B cell (primary cell): ENCODE measurements around the gene SEMA4G. TPM values are rescaled to one million over a fixed set of nuclear protein-coding genes. Genes with fewer than 3 reads are reported as not detected.

Experiments used
- ATAC-seq: fragments of 200-7000 bp; cut with Tn5 transposase; one replicate; pipeline ENCODE4 v1.10.0; 2021; ENCODE audit warnings: low read depth, mild to moderate bottlenecking, moderate number of reproducible peaks, moderate library complexity
- CTCF ChIA-PET: fragments of 350-600 bp; sonication (Branson Sonifier 250); formaldehyde crosslinking; loops from one replicate; lab custom pipeline; 2021; ENCODE audit warnings: antibody characterized with exemption, inconsistent platforms; lab: Charles Lee
- POLR2A ChIA-PET: fragments of 350-600 bp; sonication (Branson Sonifier 250); formaldehyde crosslinking; loops from one replicate; lab custom pipeline; 2021; ENCODE audit warnings: antibody characterized with exemption; lab: Charles Lee
- DNase-seq: peaks from one replicate; pipeline ENCODE4 v3.0.0; 2013
- H2AFZ ChIP-seq: 2 replicates; pipeline ENCODE4 v1.6.1; 2012; ENCODE audit warnings: mild to moderate bottlenecking, low read depth, low read length; ENCODE audit not compliant: insufficient read depth, poor library complexity, severe bottlenecking
- H3K27ac ChIP-seq, 2 donors: 1 replicate in 1 of 2; 2 replicates in 1 of 2; pipeline ENCODE4 v1.5.1; 2012 to 2013; ENCODE audit warnings: low read length in 2 of 2, mild to moderate bottlenecking in 2 of 2, moderate library complexity in 1 of 2
- H3K27me3 ChIP-seq, 4 experiments: fragments of 200-600 bp in 1 of 4; sonication (generic) in 1 of 4; replicated peaks in 1 of 4; 1 replicate in 2 of 4; 2 replicates in 2 of 4; pipeline versions ENCODE4 v1.6.1 to v1.7.0; 2013 to 2016; ENCODE audit warnings: low read length in 3 of 4, mild to moderate bottlenecking in 2 of 4, mixed read lengths in 1 of 4, moderate library complexity in 1 of 4; ENCODE audit not compliant: insufficient read depth in 4 of 4, control insufficient read depth in 3 of 4; ENCODE audit errors: control extremely low read depth in 1 of 4
- H3K36me3 ChIP-seq, 2 experiments: replicated peaks in 1 of 2; 1 replicate in 1 of 2; 2 replicates in 1 of 2; pipeline versions ENCODE4 v1.6.1 to v1.7.1; 2013; ENCODE audit warnings: low read length in 1 of 2; ENCODE audit not compliant: insufficient read depth in 2 of 2, control insufficient read depth in 1 of 2; ENCODE audit errors: control extremely low read depth in 1 of 2, extremely low read depth in 1 of 2
- H3K4me1 ChIP-seq, 2 donors: fragments of 200-600 bp in 1 of 2; sonication (generic) in 1 of 2; 1 replicate in 1 of 2; 2 replicates in 1 of 2; pipeline versions ENCODE4 v1.5.1 to v1.6.1; 2013 to 2017; ENCODE audit warnings: low read length in 2 of 2; ENCODE audit not compliant: control insufficient read depth in 2 of 2, insufficient read depth in 2 of 2
- H3K4me2 ChIP-seq: replicated peaks from 2 replicates; pipeline ENCODE3; 2012; ENCODE audit warnings: mild to moderate bottlenecking, low read depth, low read length; ENCODE audit not compliant: poor library complexity, severe bottlenecking
- H3K4me3 ChIP-seq, 5 experiments: fragments of 200-600 bp in 1 of 5; sonication (generic) in 1 of 5; 1 replicate in 3 of 5; 2 replicates in 2 of 5; pipeline versions ENCODE4 v1.5.1 to v1.7.0; 2011 to 2016; ENCODE audit warnings: low read length in 4 of 5, mild to moderate bottlenecking in 4 of 5, low read depth in 2 of 5, control low read depth in 1 of 5, moderate library complexity in 1 of 5; ENCODE audit not compliant: insufficient read depth in 1 of 5; ENCODE audit errors: control extremely low read depth in 1 of 5, extremely low read depth in 1 of 5
- H3K79me2 ChIP-seq: fragments of 200-600 bp; sonication (generic); one replicate; pipeline ENCODE4 v1.6.0; 2016; ENCODE audit warnings: low read length; ENCODE audit not compliant: control insufficient read depth, insufficient read depth
- H3K9ac ChIP-seq: fragments of 200-600 bp; sonication (generic); 2 replicates; pipeline ENCODE4 v1.6.1; 2017; ENCODE audit warnings: mild to moderate bottlenecking, low read length, moderate library complexity
- H3K9me3 ChIP-seq, 3 donors: one replicate each; pipeline versions ENCODE4 v1.6.1 to v1.7.1; 2013; ENCODE audit warnings: low read length in 2 of 3; ENCODE audit not compliant: control insufficient read depth in 2 of 3, insufficient read depth in 1 of 3; ENCODE audit errors: control extremely low read depth in 1 of 3
- H4K20me1 ChIP-seq: 2 replicates; pipeline ENCODE4 v1.6.0; 2012; ENCODE audit warnings: mild to moderate bottlenecking, low read length; ENCODE audit not compliant: insufficient read depth, control insufficient read depth, poor library complexity, severe bottlenecking
- H3K27ac Mint-ChIP-seq: one replicate; pipeline ENCODE4 v1.8.0; 2021; ENCODE audit warnings: mixed read lengths
- H3K27me3 Mint-ChIP-seq: one replicate; pipeline ENCODE4 v1.8.0; 2021; ENCODE audit warnings: mixed read lengths
- H3K4me1 Mint-ChIP-seq: one replicate; pipeline ENCODE4 v1.8.0; 2021; ENCODE audit warnings: mixed read lengths
- H3K4me3 Mint-ChIP-seq: one replicate; pipeline ENCODE4 v1.8.0; 2021; ENCODE audit warnings: mixed read lengths
- H3K9me3 Mint-ChIP-seq: one replicate; pipeline ENCODE4 v1.8.0; 2022; ENCODE audit warnings: mixed read lengths; ENCODE audit not compliant: insufficient read depth
- EZH2 ChIP-seq: IDR thresholded peaks from 2 replicates; pipeline ENCODE4 v1.6.1; 2012; ENCODE audit warnings: borderline replicate concordance, low read depth, mild to moderate bottlenecking, moderate library complexity, low read length; ENCODE audit not compliant: insufficient read depth, poor library complexity, severe bottlenecking
- whole genome bisulfite sequencing: methylation state at CpG from one replicate; pipeline ENCODE4 v1.1.5; 2013; ENCODE audit warnings: missing lambda C conversion rate; ENCODE audit not compliant: insufficient coverage; 5-methylcytosine and 5-hydroxymethylcytosine counted together
- intact Hi-C: fragments of 100-400 bp; cut with micrococcal nuclease; formaldehyde crosslinking; loops from one replicate; pipeline ENCODE4 v1.10.0; 2022
- polyA plus RNA-seq: library from polyadenylated mRNA; depleted of rRNA; stranded (reverse); fragments of >200 nt; gene quantifications from 2 replicates; pipeline ENCODE4 v1.2.3, GENCODE V29; 2012
- total RNA-seq, 2 donors: library from RNA; stranded (reverse); fragments of 120-200 nt in 1 of 2; gene quantifications; 1 replicate in 1 of 2; 2 replicates in 1 of 2; pipeline versions ENCODE4 v1.2.3 to v1.2.4, GENCODE V29; 2013 to 2022
- TF ChIP-seq, protein P1 (sequence below): fragments of 200-600 bp; IDR thresholded peaks from one replicate; pipeline ENCODE4 v1.8.0; 2022; ENCODE audit warnings: antibody characterized with exemption, mild to moderate bottlenecking

Gene SEMA4G
- total and polyA plus RNA-seq, 2 donors (not counting 1 experiment from before 2014, with no cell fraction given), result 0.84 to 0.96 TPM

DNA sequence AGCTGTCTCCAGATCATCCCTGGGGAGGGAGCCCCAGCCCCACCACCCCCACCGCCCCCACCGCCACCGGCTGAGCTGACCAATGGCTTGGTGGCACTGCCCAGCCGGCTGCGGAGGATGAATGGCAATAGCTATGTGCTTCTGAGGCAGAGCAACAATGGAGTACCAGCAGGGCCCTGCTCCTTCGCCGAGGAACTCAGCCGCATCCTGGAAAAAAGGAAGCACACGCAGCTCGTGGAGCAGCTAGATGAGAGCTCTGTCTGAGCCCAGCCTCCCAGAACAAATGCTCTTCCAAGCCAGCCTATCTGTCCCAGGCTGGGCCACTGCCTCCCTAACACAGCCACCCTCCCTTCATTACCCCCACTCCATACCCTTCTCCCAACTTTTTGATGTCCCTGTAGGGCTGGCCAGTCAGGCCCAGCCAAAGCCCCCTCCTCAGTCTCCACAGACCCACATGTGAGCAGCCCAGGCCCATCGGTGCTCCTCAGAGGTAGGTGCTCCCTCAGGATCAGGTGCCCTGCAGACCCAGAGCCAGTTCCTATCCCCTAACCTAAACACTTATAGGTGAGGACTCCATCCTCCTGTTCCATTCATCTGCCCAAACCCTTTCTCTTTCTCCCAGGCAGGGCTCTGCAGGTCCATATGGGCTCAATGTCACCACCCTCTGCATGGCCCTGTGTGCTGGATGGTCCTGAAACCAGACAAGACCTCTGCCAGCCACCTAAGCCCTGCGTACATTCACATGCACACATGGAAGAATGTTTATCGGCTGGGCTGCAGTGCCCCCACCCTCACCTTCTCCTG, 14.8 kb downstream of the SEMA4G start:
- Histone ChIP-seq H3K79me2 (peaks cover 32% of the 10 kb centered on the region), H3K36me3 (peaks cover 0 to 27% of the 10 kb centered on the region in 2 experiments), H3K4me2 (no peak overlapping the region), H3K9me3 (no peaks in the 10 kb centered on the region), H3K4me1 (peaks cover 18 to 24% of the 10 kb centered on the region in 2 donors), H3K27ac (no peak overlapping the region), H2AFZ (no peak overlapping the region), H3K9ac (no peak overlapping the region), H3K27me3 (no peaks in the 10 kb centered on the region), H4K20me1 (peaks cover 12% of the 10 kb centered on the region), H3K4me3 (no peak overlapping the region)
- Mint-ChIP-seq H3K27me3 (no peaks in the 10 kb centered on the region), H3K4me3 (no peak overlapping the region), H3K9me3 (no peaks in the 10 kb centered on the region), H3K27ac (no peak overlapping the region), H3K4me1 (peaks cover 31% of the 10 kb centered on the region)
- ChIA-PET CTCF (interaction anchor here (1.1 kb wide), 1 partner anchor 19 kb away, joined by 3 read pairs; no protein-coding TSS in a partner anchor), POLR2A (no interaction called here)
- intact Hi-C loops, result no loop called here
- TF ChIP-seq, protein P1, sequence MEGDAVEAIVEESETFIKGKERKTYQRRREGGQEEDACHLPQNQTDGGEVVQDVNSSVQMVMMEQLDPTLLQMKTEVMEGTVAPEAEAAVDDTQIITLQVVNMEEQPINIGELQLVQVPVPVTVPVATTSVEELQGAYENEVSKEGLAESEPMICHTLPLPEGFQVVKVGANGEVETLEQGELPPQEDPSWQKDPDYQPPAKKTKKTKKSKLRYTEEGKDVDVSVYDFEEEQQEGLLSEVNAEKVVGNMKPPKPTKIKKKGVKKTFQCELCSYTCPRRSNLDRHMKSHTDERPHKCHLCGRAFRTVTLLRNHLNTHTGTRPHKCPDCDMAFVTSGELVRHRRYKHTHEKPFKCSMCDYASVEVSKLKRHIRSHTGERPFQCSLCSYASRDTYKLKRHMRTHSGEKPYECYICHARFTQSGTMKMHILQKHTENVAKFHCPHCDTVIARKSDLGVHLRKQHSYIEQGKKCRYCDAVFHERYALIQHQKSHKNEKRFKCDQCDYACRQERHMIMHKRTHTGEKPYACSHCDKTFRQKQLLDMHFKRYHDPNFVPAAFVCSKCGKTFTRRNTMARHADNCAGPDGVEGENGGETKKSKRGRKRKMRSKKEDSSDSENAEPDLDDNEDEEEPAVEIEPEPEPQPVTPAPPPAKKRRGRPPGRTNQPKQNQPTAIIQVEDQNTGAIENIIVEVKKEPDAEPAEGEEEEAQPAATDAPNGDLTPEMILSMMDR, result no peak
- no peak for TF ChIP-seq EZH2
- ATAC-seq (no peak), DNase-seq (no peak)
- WGBS, result 95% methylated on average over 10 of the region's 13 CpGs

DNA sequence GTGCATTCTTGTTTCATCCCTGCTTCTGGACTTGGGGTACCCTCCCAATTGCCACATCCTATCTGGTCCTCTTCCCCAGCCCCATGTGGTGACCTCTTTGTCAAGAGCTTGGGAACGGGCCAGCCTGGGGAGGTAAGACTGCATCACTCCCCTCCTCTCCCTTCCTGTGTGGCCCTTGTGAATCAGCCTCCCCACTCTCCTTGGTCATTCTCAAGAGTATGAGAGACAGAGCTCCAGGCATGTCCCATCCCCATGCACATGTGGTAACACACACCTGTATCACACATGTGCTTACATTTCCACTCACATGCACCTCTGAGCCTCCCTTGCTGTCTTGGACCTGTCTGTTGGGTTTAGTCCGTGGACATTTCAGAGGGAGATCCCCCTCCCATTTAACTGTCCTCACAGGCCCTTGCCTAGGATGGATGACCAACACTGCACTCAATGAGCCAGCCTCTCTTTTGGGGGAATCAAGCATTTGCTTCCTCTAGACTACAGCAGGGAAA, 15.4 kb downstream of the SEMA4G start:
- DNase-seq, result no peak
- POLR2A ChIA-PET, result no interaction called here
- no peak overlapping the region for H3K4me3 Mint-ChIP-seq

More for the DNA sequence above, 15.4 kb downstream of the SEMA4G start:
- Histone ChIP-seq H3K36me3 (peaks cover 0 to 32% of the 10 kb centered on the region in 2 experiments), H3K4me3 (no peak overlapping the region), H3K27me3 (no peaks in the 10 kb centered on the region), H4K20me1 (peaks cover 19% of the 10 kb centered on the region), H3K27ac (no peak overlapping the region), H3K9ac (no peak overlapping the region), H3K79me2 (peaks cover 38% of the 10 kb centered on the region), H2AFZ (no peak overlapping the region), H3K9me3 (no peaks in the 10 kb centered on the region), H3K4me1 (peaks cover 18 to 28% of the 10 kb centered on the region in 2 donors), H3K4me2 (no peak overlapping the region)
- CTCF ChIA-PET, result interaction anchor here (1.0 to 5.1 kb wide), 3 partner anchors 13 to 30 kb away, joined by 3 to 49 read pairs (median 3); no protein-coding TSS in a partner anchor
- H3K27me3 Mint-ChIP-seq, result no peaks in the 10 kb centered on the region
- TF ChIP-seq, protein P1, result no peak
- no peak for TF ChIP-seq EZH2
- 96% methylated on average over 2 of the region's 2 CpGs for WGBS
- H3K27ac Mint-ChIP-seq, result no peak overlapping the region
- no peaks in the 10 kb centered on the region for H3K9me3 Mint-ChIP-seq
- ATAC-seq, result no peak
- intact Hi-C loops, result no loop called here
- H3K4me1 Mint-ChIP-seq, result peaks cover 31% of the 10 kb centered on the region
